Subcutaneous abdominal adipose tissue (tissue), 5 donors: Measurements from ENCODE around the gene TMIE.
A peak's percentile ranks its signal among the peaks of the same experiment; 100 is the strongest.

ENCODE experiments used
- H3K27ac ChIP-seq: one replicate; pipeline ENCODE4 v1.7.0; 2013; ENCODE audit warnings: low read depth, mild to moderate bottlenecking, inconsistent platforms, low read length, moderate library complexity
- H3K27me3 ChIP-seq, 5 donors: one replicate each; pipeline ENCODE4 v1.7.0; 2013; ENCODE audit warnings: low read length in 5 of 5, inconsistent platforms in 1 of 5; ENCODE audit not compliant: control insufficient read depth in 5 of 5, insufficient read depth in 4 of 5
- H3K36me3 ChIP-seq, 5 donors: one replicate each; pipeline ENCODE4 v1.7.0; 2013; ENCODE audit warnings: low read length in 5 of 5; ENCODE audit not compliant: control insufficient read depth in 5 of 5, insufficient read depth in 5 of 5
- H3K4me1 ChIP-seq, 5 donors: one replicate each; pipeline ENCODE4 v1.7.0; 2013; ENCODE audit warnings: low read length in 5 of 5, mild to moderate bottlenecking in 3 of 5, moderate library complexity in 1 of 5; ENCODE audit not compliant: control insufficient read depth in 5 of 5, insufficient read depth in 5 of 5
- H3K4me3 ChIP-seq, 5 donors: one replicate each; pipeline ENCODE4 v1.7.0; 2013; ENCODE audit warnings: low read length in 5 of 5, low read depth in 1 of 5
- H3K9ac ChIP-seq, 5 donors: one replicate each; pipeline ENCODE4 v1.7.0; 2013; ENCODE audit warnings: low read length in 5 of 5, mild to moderate bottlenecking in 4 of 5, moderate library complexity in 3 of 5
- H3K9me3 ChIP-seq, 5 donors: one replicate each; pipeline ENCODE4 v1.7.0; 2013; ENCODE audit warnings: low read length in 5 of 5; ENCODE audit not compliant: control insufficient read depth in 5 of 5
- donor health status: healthy.
- donor health status: healthy.
- donor health status: healthy.
- donor health status: healthy.
- donor health status: healthy.

Gene TMIE

GRCh38 chr3:46684891-46685290, 16.3 kb upstream of the TMIE start:
- no peaks in the 10 kb centered on the region for H3K27me3 ChIP-seq
- H3K9me3 ChIP-seq, result no peaks in the 10 kb centered on the region
- H3K4me1 ChIP-seq, result peaks cover 0 to 13% (median 5%) of the 10 kb centered on the region in 5 donors
- H3K36me3 ChIP-seq, result peaks cover 0 to 90% (median 44%) of the 10 kb centered on the region in 5 donors
- H3K9ac ChIP-seq, result no peak overlapping the region
- no peak overlapping the region for H3K27ac ChIP-seq
- H3K4me3 ChIP-seq, result no peak overlapping the region

DNA sequence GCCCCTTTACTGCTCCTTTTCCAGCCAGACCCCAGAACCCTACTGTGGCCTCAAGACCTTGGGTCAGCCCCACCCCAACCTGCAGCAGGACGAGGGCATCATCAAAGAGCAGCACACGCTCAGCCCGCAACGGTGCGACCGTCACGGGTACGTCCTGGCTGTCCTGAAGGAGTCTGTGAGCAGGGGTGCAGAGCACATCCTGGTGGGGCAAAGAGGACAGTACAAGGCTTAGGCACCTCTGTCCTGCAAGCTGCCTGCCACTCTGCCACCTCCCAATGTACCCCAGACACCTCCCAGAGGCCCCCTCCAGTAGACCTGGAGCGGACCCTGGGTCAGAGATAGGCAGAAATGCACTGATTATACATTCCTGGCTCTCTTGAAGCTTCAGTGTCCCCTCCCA, 15.7 kb upstream of the TMIE start:
- Histone ChIP-seq H3K27ac (no peak overlapping the region), H3K27me3 (no peaks in the 10 kb centered on the region), H3K4me3 (no peak overlapping the region), H3K9ac (no peak overlapping the region), H3K9me3 (no peaks in the 10 kb centered on the region), H3K4me1 (peaks cover 0 to 18% (median 11%) of the 10 kb centered on the region in 5 donors), H3K36me3 (peaks cover 0 to 84% (median 39%) of the 10 kb centered on the region in 5 donors)

GRCh38 chr3:46690798-46691197, 10.4 kb upstream of the TMIE start:
- Histone ChIP-seq H3K9ac (peak overlapping the region in 1 of 5 donors; percentile 13), H3K27ac (no peak overlapping the region), H3K4me1 (peaks cover 10 to 60% (median 56%) of the 10 kb centered on the region in 5 donors)

DNA sequence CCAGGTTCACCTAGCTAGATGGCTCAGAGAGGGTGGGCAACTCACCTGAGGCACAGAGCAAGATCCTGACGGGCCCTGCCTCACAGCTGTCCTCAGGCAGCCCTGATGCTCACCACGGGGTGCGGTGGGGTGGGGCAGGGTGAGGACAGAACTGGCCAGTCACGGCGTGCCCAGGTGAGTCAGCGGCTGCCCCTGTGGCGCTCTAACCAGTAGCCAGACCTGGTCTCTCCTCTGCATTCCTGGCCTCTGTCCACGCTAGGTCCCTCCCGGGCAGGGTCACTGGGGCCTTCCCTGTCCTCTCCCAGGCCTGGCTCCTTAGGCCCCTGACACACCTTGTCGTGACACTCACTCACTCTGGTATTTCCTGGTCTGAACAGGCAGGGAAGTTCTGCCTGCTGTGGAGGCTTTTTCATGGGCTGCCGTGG, 8.6 kb upstream of the TMIE start:
- peak overlapping the region; percentile 48 to 80 (median 69) for H3K9ac ChIP-seq
- H3K4me1 ChIP-seq, result peaks cover 22 to 76% (median 73%) of the 10 kb centered on the region in 5 donors
- no peaks in the 10 kb centered on the region for H3K9me3 ChIP-seq
- peak overlapping the region; percentile 73 to 85 (median 83) for H3K4me3 ChIP-seq
- H3K36me3 ChIP-seq, result peaks cover 0 to 16% (median 8%) of the 10 kb centered on the region in 5 donors
- no peak overlapping the region for H3K27ac ChIP-seq
- no peaks in the 10 kb centered on the region for H3K27me3 ChIP-seq

More at GRCh38 chr3:46690798-46691197, 10.4 kb upstream of the TMIE start:
- H3K36me3 ChIP-seq, result peaks cover 0 to 32% (median 17%) of the 10 kb centered on the region in 5 donors
- H3K9me3 ChIP-seq, result no peaks in the 10 kb centered on the region
- peak overlapping the region in 1 of 5 donors; percentile 17 for H3K4me3 ChIP-seq
- no peaks in the 10 kb centered on the region for H3K27me3 ChIP-seq

DNA sequence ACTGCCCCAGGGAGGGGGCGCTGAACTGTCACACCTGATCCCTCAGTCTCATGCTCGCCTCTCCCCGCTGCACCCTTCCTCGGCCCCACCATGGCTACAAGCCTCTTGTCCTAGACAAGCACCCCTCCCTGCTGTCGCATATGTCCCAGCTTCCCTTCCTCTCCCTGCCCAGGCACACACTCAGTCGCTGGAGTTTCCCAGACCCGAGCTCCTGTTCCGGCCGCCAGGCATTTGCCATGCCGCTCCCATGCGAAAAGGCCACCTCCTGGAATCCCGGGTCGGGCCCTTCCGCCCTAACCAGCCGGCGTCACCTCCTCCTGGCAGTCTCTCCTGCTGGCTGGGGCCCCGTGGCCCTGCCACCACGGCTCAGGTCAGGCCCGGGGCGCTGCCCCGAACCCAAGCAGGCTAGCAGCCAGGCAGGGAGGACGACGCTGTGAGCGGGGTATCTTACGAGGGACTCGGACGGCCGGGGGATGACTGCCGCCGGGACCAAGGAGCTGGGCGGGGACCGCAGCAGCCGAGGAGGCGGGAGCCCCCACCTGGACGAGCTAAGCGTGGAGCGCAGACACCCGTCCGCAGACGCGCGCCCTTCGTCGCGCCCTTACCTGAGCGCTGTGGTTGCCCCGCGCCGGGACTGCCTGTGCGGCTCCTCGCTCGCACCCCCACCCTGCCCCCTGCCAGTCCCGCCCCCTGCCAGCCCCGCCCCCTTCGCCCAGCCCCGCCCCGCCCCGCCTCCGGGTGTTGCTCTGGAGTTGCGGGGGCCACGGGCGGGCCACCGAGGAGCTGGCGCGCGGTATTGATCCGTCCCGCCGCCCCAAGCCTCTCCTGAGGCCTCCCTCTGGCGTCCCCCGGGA, 7.9 kb upstream of the TMIE start, which contains the start of gene ALS2CL:
TSS of gene ALS2CL (minus strand) at position 642 of the 854 bp plus-strand sequence. CDS start 4,239 bp downstream, outside the sequence.
- Histone ChIP-seq H3K9me3 (no peaks in the 10 kb centered on the region), H3K27me3 (no peaks in the 10 kb centered on the region), H3K9ac (peak within 1 kb of the TSS; percentile 48 to 80 (median 69)), H3K4me3 (peak within 1 kb of the TSS; percentile 73 to 85 (median 83)), H3K27ac (no peak within 1 kb of the TSS), H3K4me1 (peaks cover 22 to 76% (median 73%) of the 10 kb centered on the region in 5 donors), H3K36me3 (peaks cover 0 to 9% (median 2%) of the 10 kb centered on the region in 5 donors)

DNA sequence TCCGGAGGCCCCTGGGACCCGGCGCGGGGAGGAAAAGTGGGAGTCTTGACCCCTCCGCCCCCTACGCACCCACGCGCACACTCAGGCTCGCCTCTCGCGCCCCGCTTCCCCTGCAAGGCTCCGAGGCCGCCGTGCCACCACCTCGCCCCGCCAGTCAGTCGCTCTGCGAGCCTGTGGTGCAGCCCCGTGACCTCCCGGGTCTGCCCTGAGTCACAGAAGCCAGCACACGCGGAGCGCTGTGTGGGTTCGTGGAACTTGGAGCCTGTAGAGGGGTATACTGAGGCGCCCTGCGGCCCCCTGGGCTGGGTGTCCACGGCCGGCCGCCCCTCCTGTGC, 7.3 kb upstream of the TMIE start:
- no peaks in the 10 kb centered on the region for H3K9me3 ChIP-seq
- H3K9ac ChIP-seq, result peak overlapping the region in 1 of 5 donors; percentile 43
- peaks cover 0 to 4% (median 0%) of the 10 kb centered on the region in 5 donors for H3K36me3 ChIP-seq
- H3K4me3 ChIP-seq, result peak overlapping the region in 4 of 5 donors; percentile 42 to 85 (median 74)
- H3K27me3 ChIP-seq, result no peaks in the 10 kb centered on the region
- H3K27ac ChIP-seq, result no peak overlapping the region
- peaks cover 22 to 76% (median 73%) of the 10 kb centered on the region in 5 donors for H3K4me1 ChIP-seq

DNA sequence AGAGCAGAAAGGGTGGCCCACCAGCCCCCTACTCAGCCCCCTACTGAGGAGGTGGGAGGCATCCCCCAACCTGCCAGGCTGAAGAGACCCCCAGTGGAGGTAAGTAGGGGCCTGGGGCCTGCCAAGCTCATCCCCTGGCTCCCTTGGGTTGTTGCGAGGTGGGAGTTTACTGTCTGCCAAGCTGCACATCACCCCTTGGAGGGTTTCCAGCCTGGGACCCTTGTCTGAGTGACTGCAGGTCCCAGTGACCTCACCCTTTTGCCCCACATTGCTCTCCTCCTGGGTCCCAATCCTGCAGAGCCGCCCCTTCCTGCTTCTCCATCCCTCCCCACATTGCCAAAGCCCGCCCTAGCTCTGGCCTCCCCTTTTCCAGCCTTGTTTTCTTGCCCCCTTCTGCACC, 6.7 kb upstream of the TMIE start:
- Histone ChIP-seq H3K27ac (peak overlapping the region; percentile 78), H3K9me3 (no peaks in the 10 kb centered on the region), H3K4me1 (peaks cover 22 to 80% (median 75%) of the 10 kb centered on the region in 5 donors), H3K36me3 (no peaks in the 10 kb centered on the region), H3K9ac (no peak overlapping the region), H3K27me3 (no peaks in the 10 kb centered on the region), H3K4me3 (peak overlapping the region in 1 of 5 donors; percentile 85)

- Histone ChIP-seq H3K36me3 (no peaks in the 10 kb centered on the region), H3K27me3 (no peaks in the 10 kb centered on the region), H3K4me1 (peaks cover 24 to 84% (median 77%) of the 10 kb centered on the region in 5 donors), H3K4me3 (no peak overlapping the region), H3K9me3 (no peaks in the 10 kb centered on the region), H3K9ac (peak overlapping the region in 1 of 5 donors; percentile 51), H3K27ac (peak overlapping the region; percentile 78)
These were observed 5.8 kb upstream of the TMIE start for GRCh38 chr3:46695177-46695961.

DNA sequence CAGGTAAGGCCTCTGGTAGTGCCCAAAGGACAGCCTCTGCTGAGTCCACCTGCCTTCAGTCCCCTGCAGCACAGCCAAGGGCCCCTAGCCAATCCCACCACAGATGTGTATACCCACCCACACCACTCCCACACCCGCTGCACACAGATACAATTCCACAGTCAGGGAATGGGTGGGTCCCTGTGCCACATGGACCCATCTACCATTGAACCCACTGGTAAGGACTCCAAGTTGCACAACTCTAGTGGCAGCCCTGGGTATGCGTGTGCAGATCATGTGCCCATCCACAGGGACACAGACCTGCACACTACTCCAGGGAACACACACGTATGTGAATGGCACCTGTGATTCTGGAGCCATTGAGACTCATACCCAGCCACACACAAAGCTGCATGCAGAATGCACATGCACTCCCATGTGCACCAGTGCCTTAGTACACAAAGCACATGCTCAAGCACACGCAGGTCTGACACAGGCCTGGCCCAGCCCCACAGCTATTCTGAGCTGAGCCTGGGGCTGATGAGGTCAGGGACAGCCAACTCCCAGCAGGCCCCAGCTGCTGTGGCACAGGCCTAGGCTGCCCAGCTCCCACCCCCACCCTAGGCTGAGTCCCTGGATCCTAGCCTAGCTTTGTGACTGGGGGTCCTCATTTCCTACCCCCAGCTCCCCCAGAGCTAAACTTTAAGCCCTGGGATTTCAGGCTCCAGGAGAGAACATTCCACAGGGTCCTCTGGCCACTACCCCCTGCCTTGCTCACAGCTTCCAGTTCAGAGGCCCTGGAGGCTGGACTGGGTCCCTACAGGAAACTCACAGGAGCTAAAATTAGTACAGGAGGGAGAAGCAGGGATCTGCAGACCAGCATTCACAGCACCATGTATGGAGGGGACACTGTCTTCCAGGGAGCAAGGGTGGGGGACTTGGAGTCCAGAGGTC, 5.0 kb upstream of the TMIE start:
- H3K36me3 ChIP-seq, result no peaks in the 10 kb centered on the region
- no peak overlapping the region for H3K9ac ChIP-seq
- H3K9me3 ChIP-seq, result no peaks in the 10 kb centered on the region
- H3K4me1 ChIP-seq, result peaks cover 24 to 81% (median 74%) of the 10 kb centered on the region in 5 donors
- H3K4me3 ChIP-seq, result peak overlapping the region in 1 of 5 donors; percentile 8
- H3K27ac ChIP-seq, result peak overlapping the region; percentile 41
- peaks cover 0 to 4% (median 0%) of the 10 kb centered on the region in 5 donors for H3K27me3 ChIP-seq
